Stimulated activated CD8-positive, alpha-beta memory T cell treated with anti-CD3 and anti-CD28 coated beads, Interleukin-7, amount 100 ng/mL, for 4 hours (primary cell): ENCODE data around the gene MYOD1.

Experiments
- DNase-seq, 2 donors: peaks; one replicate each; pipeline ENCODE4 v3.0.0-alpha.2; 2020; ENCODE audit warnings: low read depth in 2 of 2

MYOD1 gene

DNA sequence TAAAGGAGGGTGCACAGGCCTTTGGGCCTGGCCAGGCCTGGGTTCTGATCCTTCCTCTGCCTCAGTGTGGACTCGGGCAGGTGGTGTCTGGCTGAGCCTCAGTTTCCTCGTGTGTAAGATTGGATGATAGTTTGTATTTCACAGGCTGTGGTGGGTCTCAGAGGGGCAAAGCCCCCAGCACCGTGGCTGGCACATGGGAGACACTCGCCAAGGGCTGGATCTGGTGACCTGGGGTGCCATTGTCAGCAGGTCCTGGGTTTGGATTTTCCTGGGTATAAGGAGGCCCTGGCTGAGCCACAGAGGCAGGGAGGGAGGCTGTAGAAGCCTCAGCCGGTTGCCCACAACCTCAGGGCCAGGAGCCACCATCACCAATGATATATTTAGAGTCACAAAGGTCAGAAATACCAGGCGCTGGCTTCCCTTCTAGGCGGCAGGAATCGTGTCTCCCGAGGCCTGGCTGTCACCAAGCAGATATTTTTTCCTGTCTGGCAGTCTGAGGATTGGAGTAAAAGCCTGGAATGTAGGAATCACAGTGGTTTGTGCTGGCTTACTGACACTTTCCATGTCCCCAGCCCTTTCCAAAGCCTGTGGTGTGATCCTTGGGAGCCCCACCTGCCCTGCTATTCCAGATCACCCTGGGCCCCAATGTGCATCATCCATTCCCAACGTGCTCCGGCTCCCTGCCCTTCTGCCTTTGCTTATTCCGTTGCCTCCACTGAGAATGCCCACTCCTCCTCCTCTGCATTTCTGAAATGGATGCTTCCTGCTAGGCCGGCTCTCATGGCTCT lies 30.8 kb downstream of the MYOD1 start:
- DNase-seq = no peak

- no peak for DNase-seq
Observed at GRCh38 chr11:17750801-17751165, 31.4 kb downstream of the MYOD1 start.

DNA sequence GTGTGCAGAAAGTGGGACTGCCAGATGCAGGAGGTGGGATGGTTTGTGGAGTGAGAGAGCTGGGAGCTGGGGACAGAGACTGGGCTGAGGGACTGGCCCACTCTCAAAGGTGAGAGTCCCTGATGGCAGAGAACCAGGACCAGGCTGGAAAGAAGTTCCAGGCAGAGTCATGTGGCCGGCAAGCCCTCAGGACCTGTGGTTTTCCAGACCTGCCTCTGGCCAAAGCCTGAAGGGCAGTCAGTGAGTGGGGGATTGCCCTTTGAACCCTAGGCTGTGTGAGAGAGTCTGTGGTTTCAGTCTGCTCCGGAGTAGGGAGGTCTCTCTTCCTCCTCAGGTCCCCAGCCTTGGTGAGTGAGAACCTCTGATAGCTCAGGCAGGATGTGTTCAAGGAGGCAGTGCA lies 32.2 kb downstream of the MYOD1 start:
- no peak for DNase-seq

GRCh38 chr11:17752144-17752543 lies 32.8 kb downstream of the MYOD1 start:
- no peak for DNase-seq

- DNase-seq = no peak
Observed at GRCh38 chr11:17753153-17753552, 33.8 kb downstream of the MYOD1 start.

- DNase-seq = no peak
Observed at GRCh38 chr11:17753641-17754040, 34.3 kb downstream of the MYOD1 start.

GRCh38 chr11:17755891-17756290 lies 36.5 kb downstream of the MYOD1 start:
- no peak for DNase-seq

DNA sequence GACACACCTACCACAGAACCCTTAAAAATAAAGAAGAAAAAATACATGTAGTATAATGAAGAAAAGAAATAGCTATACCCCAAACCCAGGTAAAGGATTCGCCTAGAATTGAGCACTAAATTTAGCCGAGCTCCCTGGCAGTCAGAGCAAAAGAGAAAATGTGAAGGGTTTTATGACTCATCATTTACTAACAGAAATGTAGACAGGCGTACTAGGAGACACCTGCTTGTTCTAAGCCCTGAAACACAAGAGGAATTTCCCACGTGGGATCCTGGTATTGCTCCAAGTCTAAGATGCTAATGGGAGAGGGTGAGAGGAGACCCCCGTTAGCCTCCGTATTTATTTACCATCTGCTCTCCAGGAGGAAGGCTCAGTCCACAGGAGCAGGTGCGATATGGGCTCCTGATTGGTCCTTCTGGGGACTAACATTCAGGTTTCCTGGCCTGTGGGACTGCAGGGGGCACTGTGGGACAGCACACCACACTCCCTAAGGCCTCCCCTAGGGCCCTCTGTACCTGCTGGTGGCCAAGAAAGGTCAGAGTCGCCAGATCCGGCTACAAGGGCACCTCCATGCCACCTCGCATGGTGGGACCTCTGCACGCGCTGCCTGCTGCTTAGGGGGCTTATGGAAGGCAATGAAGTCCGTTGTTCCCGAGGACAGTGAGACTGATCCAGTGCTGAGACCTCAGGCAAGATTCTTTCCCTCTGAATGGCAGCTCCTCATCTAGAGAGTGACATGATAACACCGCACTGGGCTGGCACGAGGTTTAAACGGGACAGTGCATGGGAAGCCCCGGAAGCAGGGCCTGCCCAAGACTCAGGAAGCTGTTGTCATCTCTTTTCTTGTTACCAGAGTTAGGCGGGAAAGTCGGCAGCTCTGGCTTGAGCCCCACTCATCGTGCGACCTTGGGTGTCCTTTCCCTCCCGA lies 41.0 kb downstream of the MYOD1 start:
- DNase-seq = no peak

GRCh38 chr11:17762309-17762974 lies 43.1 kb downstream of the MYOD1 start:
- no peak for DNase-seq

DNA sequence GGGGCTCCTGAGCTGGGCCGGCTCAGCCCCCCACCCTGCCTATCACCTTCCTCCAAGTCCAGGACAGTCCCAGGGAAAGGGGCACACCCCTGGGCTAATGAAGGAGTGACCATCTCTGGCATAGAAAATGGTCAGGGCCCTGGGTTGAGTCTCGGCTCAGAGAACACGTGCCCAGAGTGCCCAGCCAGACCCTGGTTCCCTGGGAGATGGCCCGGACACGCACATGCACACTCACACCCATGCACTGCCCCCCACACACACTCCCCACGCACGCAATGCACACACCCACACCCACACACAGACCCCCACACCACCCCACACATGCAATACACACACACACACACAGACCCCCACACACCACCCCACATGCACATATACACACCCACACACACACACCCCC lies 43.9 kb downstream of the MYOD1 start:
- DNase-seq = no peak

- no peak for DNase-seq
Observed at GRCh38 chr11:17763703-17764102, 44.3 kb downstream of the MYOD1 start.

GRCh38 chr11:17764446-17765218 lies 45.3 kb downstream of the MYOD1 start:
- no peak for DNase-seq

GRCh38 chr11:17765356-17766072 lies 46.1 kb downstream of the MYOD1 start:
- no peak for DNase-seq

DNA sequence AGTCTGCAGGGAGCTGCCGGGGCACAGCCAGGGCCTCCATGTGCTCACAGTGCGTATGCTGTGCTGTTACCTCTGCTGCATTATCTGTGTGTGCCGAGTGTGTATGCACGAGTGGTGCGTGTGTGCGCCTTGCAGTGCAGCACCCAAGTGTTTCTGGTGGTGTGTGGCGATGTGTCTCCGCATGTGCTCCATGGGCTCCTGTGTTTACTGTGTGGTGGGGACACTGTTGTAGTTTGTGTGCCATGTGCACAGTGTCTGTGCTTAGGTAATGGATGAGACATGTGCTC lies 46.6 kb downstream of the MYOD1 start:
- no peak for DNase-seq

DNA sequence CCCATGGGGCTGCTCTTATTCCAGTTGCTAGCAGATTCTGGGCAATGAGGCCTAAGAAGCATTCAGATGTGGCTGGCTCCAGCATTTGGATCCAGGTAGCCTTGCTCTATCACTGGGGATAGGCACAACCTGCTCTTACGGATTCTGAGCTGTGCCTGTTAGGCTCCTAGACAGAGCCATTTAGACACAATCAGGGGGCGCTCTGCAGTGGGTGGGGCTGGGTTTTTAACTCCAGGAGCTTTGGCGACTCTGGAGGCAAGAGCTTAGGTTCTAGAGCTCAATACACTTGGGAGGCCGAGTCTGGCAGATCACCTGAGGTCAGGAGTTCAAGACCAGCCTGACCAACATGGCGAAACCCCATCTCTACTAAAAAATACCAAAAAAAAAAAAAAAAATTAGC lies 47.2 kb downstream of the MYOD1 start:
- DNase-seq = no peak

GRCh38 chr11:17767301-17767885 lies 48.0 kb downstream of the MYOD1 start:
- DNase-seq = no peak

- DNase-seq = no peak
Observed at GRCh38 chr11:17767914-17768313, 48.5 kb downstream of the MYOD1 start.

- no peak for DNase-seq
Observed at GRCh38 chr11:17768547-17768946, 49.2 kb downstream of the MYOD1 start.

DNA sequence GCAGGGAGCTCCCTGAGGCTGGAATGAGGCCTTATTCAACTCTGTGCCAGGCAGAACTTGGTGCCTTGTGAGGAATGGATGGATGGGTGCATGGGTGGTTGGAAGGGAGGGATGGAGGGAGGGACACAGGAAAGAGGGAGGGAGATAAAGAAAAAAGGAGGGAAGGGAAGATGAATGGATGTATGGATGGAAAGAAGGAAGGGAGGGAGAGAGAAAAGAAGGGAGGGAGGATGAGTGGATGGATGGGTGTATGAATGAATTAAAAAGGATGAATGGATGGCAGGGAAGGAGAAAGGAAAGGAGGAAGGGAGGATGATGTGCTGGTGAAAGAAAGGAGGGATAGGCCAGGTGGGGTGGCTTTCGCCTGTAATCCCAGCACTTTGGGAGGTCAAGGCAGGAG lies 49.8 kb downstream of the MYOD1 start:
- DNase-seq = no peak

DNA sequence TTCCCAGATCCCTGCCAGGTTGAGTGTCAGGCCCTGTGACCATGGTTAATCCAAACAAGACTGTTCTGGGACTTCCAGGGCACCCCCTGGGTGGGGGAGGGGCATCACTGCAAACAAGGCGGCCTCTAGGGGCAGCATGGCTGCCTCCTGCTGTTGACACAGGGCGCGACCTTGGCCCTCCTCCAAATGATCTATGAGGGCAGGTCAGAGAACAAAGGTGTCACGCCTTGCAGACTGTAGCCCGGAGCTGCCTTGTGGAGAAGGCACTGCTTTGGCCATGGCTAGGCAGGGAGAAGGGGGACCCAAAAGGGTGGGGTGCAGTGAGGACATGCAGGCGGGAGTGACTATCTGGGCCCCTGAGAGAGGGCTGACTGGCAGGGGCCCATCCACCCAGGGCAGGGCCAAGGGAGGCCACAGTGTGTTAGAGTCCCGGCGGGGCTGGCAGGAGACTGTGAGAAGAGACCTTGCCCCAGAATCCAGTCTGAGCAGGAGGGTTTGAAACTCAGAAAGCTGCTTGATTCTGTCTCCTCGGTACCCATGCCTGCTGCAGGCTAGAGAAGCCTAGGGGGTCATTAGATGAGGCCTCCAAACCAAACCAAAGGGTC lies 50.8 kb downstream of the MYOD1 start:
- DNase-seq = no peak
